Fibroblast of lung (primary cell): ENCODE measurements around the gene WDR76. TPM values are rescaled to one million over a fixed set of nuclear protein-coding genes. Genes with fewer than 3 reads are reported as not detected.

ENCODE experiments used
- DNase-seq, 2 donors: peaks; one replicate each; pipeline versions ENCODE4 v3.0.0 to v3.0.0-alpha.2; 2010; ENCODE audit warnings: low read depth in 2 of 2
- H2AFZ ChIP-seq: 2 replicates; pipeline ENCODE4 v1.5.1; 2012; ENCODE audit warnings: low read length, control low read depth, inconsistent platforms
- H3K27ac ChIP-seq: 2 replicates; pipeline ENCODE4 v1.5.1; 2011; ENCODE audit warnings: low read length, control low read depth; ENCODE audit not compliant: insufficient read depth
- H3K27me3 ChIP-seq: 2 replicates; pipeline ENCODE4 v1.5.1; 2011; ENCODE audit warnings: mild to moderate bottlenecking, low read length; ENCODE audit not compliant: control insufficient read depth, insufficient read depth
- H3K36me3 ChIP-seq: 2 replicates; pipeline ENCODE4 v1.5.1; 2011; ENCODE audit warnings: low read length; ENCODE audit not compliant: control insufficient read depth, insufficient read depth
- H3K4me1 ChIP-seq: 2 replicates; pipeline ENCODE4 v1.5.1; 2011; ENCODE audit warnings: low read length; ENCODE audit not compliant: control insufficient read depth, insufficient read depth; ENCODE audit errors: extremely low read depth
- H3K4me2 ChIP-seq: 2 replicates; pipeline ENCODE4 v1.5.1; 2011; ENCODE audit warnings: low read length, control low read depth; ENCODE audit not compliant: insufficient read depth; ENCODE audit errors: extremely low read depth
- H3K4me3 ChIP-seq, 4 experiments: fragments of 200-600 bp in 1 of 4; sonication (generic) in 1 of 4; replicated peaks in 1 of 4; 2 replicates each; pipeline ENCODE4 v1.5.1; 2011 to 2016; ENCODE audit warnings: low read length in 4 of 4, low read depth in 3 of 4, mild to moderate bottlenecking in 3 of 4, control low read depth in 2 of 4, inconsistent platforms in 1 of 4, mixed read lengths in 1 of 4; ENCODE audit not compliant: insufficient read depth in 1 of 4; ENCODE audit errors: control extremely low read depth in 1 of 4
- H3K79me2 ChIP-seq: 2 replicates; pipeline ENCODE4 v1.5.1; 2012; ENCODE audit warnings: mild to moderate bottlenecking, low read length, inconsistent platforms; ENCODE audit not compliant: control insufficient read depth, insufficient read depth
- H3K9ac ChIP-seq: 2 replicates; pipeline ENCODE4 v1.5.1; 2011; ENCODE audit warnings: mild to moderate bottlenecking, low read length, control low read depth; ENCODE audit not compliant: insufficient read depth
- H3K9me3 ChIP-seq: 2 replicates; pipeline ENCODE4 v1.5.1; 2012; ENCODE audit warnings: low read depth, low read length; ENCODE audit not compliant: control insufficient read depth, insufficient read depth
- H4K20me1 ChIP-seq: 2 replicates; pipeline ENCODE4 v1.5.1; 2011; ENCODE audit warnings: low read length; ENCODE audit not compliant: control insufficient read depth, insufficient read depth; ENCODE audit errors: extremely low read depth
- CTCF ChIP-seq, 2 donors: IDR thresholded peaks in 1 of 2; conservative IDR thresholded peaks in 1 of 2; 1 replicate in 1 of 2; 2 replicates in 1 of 2; pipeline ENCODE4 v1.5.1; 2011 to 2012; ENCODE audit warnings: low read length in 2 of 2, control low read depth in 1 of 2, inconsistent platforms in 1 of 2, low read depth in 1 of 2, mild to moderate bottlenecking in 1 of 2
- EZH2 ChIP-seq: IDR thresholded peaks from 2 replicates; pipeline ENCODE4 v1.5.1; 2012; ENCODE audit warnings: low read length, control low read depth, mild to moderate bottlenecking; ENCODE audit errors: missing control alignments
- polyA plus RNA-seq, 2 donors: library from polyadenylated mRNA; depleted of rRNA in 1 of 2; stranded (reverse) in 1 of 2; unstranded in 1 of 2; fragments of >200 nt; gene quantifications; 2 replicates each; pipeline ENCODE4 v1.2.1, GENCODE V29; 2011 to 2012; ENCODE audit warnings: missing spikeins in 1 of 2
- total RNA-seq: library from RNA; depleted of rRNA; stranded (reverse); fragments of >200 nt; gene quantifications from 2 replicates; pipeline ENCODE4 v1.2.1, GENCODE V29; 2014

Gene WDR76
- total and polyA plus RNA-seq, 2 donors (not counting 1 experiment from before 2014, with no cell fraction given), result 5.8 to 11.6 TPM

- Histone ChIP-seq H3K4me1 (no peaks in the 10 kb centered on the region), H2AFZ (no peak overlapping the region), H3K9ac (no peak overlapping the region), H3K36me3 (peaks cover 2% of the 10 kb centered on the region), H3K27ac (no peak overlapping the region), H3K27me3 (no peaks in the 10 kb centered on the region), H3K9me3 (no peaks in the 10 kb centered on the region), H3K79me2 (no peaks in the 10 kb centered on the region), H3K4me3 (no peak overlapping the region), H3K4me2 (no peak overlapping the region), H4K20me1 (no peaks in the 10 kb centered on the region)
- DNase-seq, result peak; percentile 68 to 87
- TF ChIP-seq CTCF (conservative IDR thresholded peaks at IDR 0.05 in 1 of 2, IDR thresholded peaks at IDR 0.05 in 1 of 2; ENCODE audit: low read depth in 1 of 2, low read length in 2 of 2) (peak; percentile 73 to 74), EZH2 (no peak)
Measured at GRCh38 chr15:43872416-43873020, 45.7 kb downstream of the WDR76 start.

- Histone ChIP-seq H3K27ac (no peak overlapping the region), H4K20me1 (no peaks in the 10 kb centered on the region), H3K79me2 (no peaks in the 10 kb centered on the region), H2AFZ (no peak overlapping the region), H3K4me2 (no peak overlapping the region), H3K9me3 (no peaks in the 10 kb centered on the region), H3K4me3 (no peak overlapping the region), H3K27me3 (no peaks in the 10 kb centered on the region), H3K9ac (no peak overlapping the region), H3K36me3 (peaks cover 3% of the 10 kb centered on the region), H3K4me1 (no peaks in the 10 kb centered on the region)
- TF ChIP-seq CTCF (conservative IDR thresholded peaks at IDR 0.05 in 1 of 2, IDR thresholded peaks at IDR 0.05 in 1 of 2; ENCODE audit: low read depth in 1 of 2, low read length in 2 of 2), result no peak
- no peak for TF ChIP-seq EZH2
- no peak for DNase-seq
Measured at GRCh38 chr15:43873651-43874050, 46.8 kb downstream of the WDR76 start.

GRCh38 chr15:43876872-43877271 lies 50.1 kb downstream of the WDR76 start:
- H3K9me3 ChIP-seq, result no peaks in the 10 kb centered on the region
- H2AFZ ChIP-seq, result no peak overlapping the region
- TF ChIP-seq CTCF (conservative IDR thresholded peaks at IDR 0.05 in 1 of 2, IDR thresholded peaks at IDR 0.05 in 1 of 2; ENCODE audit: low read depth in 1 of 2, low read length in 2 of 2) (no peak), EZH2 (no peak)
- peaks cover 3% of the 10 kb centered on the region for H3K36me3 ChIP-seq
- H3K27ac ChIP-seq, result no peak overlapping the region
- H3K4me2 ChIP-seq, result no peak overlapping the region
- H4K20me1 ChIP-seq, result no peaks in the 10 kb centered on the region
- no peak for DNase-seq
- H3K27me3 ChIP-seq, result no peaks in the 10 kb centered on the region
- no peaks in the 10 kb centered on the region for H3K79me2 ChIP-seq
- no peak overlapping the region for H3K9ac ChIP-seq
- H3K4me3 ChIP-seq, result no peak overlapping the region
- no peaks in the 10 kb centered on the region for H3K4me1 ChIP-seq
